Measurements from ENCODE around the gene NPBWR2. TPM values are rescaled to one million over a fixed set of nuclear protein-coding genes. Genes with fewer than 3 reads are reported as not detected.

The NPBWR2 gene
- total RNA-seq, 1 donor from 2014 or later: not detected

DNA sequence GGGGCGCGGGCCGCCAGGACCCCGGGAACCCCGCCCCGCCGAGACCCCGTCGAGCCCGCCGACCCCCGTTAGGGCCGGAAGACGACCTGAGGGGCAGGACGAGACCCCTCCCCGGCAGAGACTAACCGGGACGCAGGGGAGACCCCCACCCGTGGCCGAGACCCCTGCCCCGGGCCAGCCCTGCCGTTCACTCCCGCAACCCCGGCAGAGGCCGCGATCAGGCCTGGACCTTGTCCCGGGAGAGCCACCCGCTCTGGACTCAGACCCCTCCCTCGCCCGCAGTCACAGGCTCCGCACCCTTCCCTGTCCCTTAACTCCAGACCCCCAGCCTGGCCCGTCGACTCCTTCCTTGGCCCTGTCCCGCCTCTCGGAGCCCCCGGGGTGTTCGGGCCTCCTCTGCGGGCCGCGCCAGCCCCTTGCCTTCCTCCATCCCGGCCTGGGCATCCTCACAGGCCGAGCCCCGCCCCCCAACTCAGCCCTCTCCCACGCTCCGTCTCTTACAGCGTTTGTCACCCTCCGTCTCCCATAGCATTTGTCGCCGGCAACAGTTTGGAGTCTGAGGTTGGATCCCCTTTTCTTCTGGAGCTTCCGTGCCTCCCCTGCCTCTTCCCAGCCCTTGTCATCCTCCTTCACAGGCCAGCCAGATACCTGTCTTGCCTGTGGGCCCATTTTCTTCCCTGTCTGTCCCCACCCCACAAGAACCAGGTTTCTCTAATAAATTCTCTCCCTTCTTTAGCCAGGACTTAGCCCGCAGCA is 43.8 kb downstream of the NPBWR2 start:
- intact Hi-C loops (cut with micrococcal nuclease): loop anchor here (1.0 to 10.0 kb wide), 4 partner anchors 15 to 429 kb away; partner anchors contain the start of genes RGS19 and UCKL1

DNA sequence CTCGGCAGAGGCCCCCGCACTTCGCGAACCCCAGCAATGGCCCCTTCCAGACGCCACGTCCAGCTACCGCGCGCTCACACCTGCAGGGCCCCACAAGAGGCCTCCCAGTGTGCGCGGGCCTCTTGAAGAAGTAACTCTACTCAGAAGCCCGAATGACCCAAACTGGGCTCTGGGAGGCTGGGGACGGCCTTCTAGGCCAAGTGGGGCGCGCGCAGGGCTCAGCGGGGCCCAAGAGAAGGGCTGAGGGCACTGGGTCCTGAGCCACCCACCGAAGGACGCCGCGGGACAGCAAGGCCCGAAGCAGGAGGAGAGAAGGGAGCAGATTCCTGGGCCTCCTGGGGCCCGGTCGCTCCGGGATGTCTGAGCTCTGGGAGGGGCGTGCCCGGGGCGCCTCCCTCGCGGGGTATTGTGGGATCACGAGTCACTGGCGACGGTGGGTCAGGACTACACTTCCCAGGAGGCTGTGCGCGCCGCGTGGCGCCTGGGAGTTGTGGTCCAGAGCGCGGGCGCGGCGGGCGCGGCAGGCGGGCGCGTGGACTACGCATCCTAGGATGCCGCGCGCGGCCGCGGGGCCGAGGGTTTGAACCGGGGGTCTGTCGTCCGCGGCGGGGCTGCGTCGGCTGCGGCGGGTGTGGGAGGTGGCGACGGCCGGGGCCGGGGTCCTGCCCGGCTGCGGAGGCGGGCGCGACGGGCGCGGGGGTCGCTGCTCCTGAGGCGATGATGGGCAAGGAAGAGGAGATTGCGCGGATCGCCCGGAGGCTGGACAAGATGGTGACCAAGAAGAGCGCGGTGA is 44.6 kb downstream of the NPBWR2 start, which contains the start of gene TCEA2:
Gene TCEA2 (plus strand): TSS at position 603 of the 793 bp plus-strand sequence. CDS start 115 bp downstream, at position 718.
- Mint-ChIP-seq H3K36me3 (ENCODE audit: low read depth) (no peaks in the 10 kb centered on the region), H3K27me3 (ENCODE audit: low read depth) (no peaks in the 10 kb centered on the region), H3K4me3 (ENCODE audit: low read depth) (peak within 1 kb of the TSS; percentile 89), H3K27ac (peak within 1 kb of the TSS; percentile 88), H3K4me1 (ENCODE audit: low read depth) (peaks cover 46% of the 10 kb centered on the region), H3K9me3 (no peaks in the 10 kb centered on the region)
- intact Hi-C loops (cut with micrococcal nuclease): loop anchor here (1.0 to 10.0 kb wide), 4 partner anchors 16 to 428 kb away; partner anchors contain the start of genes RGS19 and UCKL1
- peak; percentile 93 for DNase-seq (ENCODE audit: low spot score)

More for the DNA sequence above, 43.8 kb downstream of the NPBWR2 start:
- no peaks in the 10 kb centered on the region for H3K36me3 Mint-ChIP-seq (ENCODE audit: low read depth)
- H3K4me1 Mint-ChIP-seq (ENCODE audit: low read depth): peaks cover 47% of the 10 kb centered on the region
- no peak for DNase-seq (ENCODE audit: low spot score)
- peak overlapping the region; percentile 88 for H3K27ac Mint-ChIP-seq
- H3K9me3 Mint-ChIP-seq: no peaks in the 10 kb centered on the region
- peak overlapping the region; percentile 89 for H3K4me3 Mint-ChIP-seq (ENCODE audit: low read depth)
- H3K27me3 Mint-ChIP-seq (ENCODE audit: low read depth): no peaks in the 10 kb centered on the region

DNA sequence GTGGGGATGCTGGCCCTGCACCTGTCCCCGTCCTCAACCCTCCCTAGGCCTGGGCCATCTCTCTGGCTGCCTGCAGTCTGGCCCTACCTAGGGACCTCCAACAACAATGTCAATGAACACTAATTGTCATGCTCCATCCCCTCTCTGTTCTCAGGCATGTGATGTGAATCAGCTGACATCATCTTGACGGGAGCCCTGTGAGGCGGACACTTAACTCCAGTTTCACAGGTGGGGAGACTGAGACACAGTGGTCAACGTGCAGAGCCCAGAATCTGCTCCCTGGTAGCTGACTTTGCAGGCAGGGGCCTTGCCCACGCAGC is 45.1 kb downstream of the NPBWR2 start:
- Mint-ChIP-seq H3K27ac (no peak overlapping the region), H3K4me3 (ENCODE audit: low read depth) (no peak overlapping the region)
- intact Hi-C loops (cut with micrococcal nuclease): loop anchor here (2.0 to 10.0 kb wide), 3 partner anchors 17 to 427 kb away; partner anchors contain the start of genes RGS19 and UCKL1

DNA sequence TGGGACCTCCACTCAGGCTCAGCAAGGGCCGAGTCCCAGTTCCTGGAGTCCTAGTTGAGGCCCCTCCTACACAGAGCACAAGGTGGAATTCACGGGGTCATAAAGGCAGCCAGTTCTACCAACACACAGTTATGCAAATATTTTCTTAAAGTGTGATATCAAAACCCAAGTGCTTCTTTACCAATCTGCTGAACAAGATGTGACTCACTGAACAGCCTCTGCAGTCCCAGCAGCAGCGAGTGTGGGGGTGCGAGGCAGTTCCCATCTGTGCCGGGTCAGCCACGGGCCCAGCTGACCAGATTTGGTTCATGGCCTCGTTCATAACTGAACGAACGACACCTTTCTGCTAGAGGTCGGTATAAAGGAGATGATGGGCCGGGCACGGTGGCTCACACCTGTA is 48.8 kb downstream of the NPBWR2 start:
- Mint-ChIP-seq H3K4me3 (ENCODE audit: low read depth) (peak overlapping the region; percentile 64), H3K27ac (peak overlapping the region; percentile 23), H3K27me3 (ENCODE audit: low read depth) (no peaks in the 10 kb centered on the region)

More for the DNA sequence above, 45.1 kb downstream of the NPBWR2 start:
- no peaks in the 10 kb centered on the region for H3K9me3 Mint-ChIP-seq
- peaks cover 43% of the 10 kb centered on the region for H3K4me1 Mint-ChIP-seq (ENCODE audit: low read depth)
- no peaks in the 10 kb centered on the region for H3K27me3 Mint-ChIP-seq (ENCODE audit: low read depth)
- H3K36me3 Mint-ChIP-seq (ENCODE audit: low read depth): no peaks in the 10 kb centered on the region
- no peak for DNase-seq (ENCODE audit: low spot score)

DNA sequence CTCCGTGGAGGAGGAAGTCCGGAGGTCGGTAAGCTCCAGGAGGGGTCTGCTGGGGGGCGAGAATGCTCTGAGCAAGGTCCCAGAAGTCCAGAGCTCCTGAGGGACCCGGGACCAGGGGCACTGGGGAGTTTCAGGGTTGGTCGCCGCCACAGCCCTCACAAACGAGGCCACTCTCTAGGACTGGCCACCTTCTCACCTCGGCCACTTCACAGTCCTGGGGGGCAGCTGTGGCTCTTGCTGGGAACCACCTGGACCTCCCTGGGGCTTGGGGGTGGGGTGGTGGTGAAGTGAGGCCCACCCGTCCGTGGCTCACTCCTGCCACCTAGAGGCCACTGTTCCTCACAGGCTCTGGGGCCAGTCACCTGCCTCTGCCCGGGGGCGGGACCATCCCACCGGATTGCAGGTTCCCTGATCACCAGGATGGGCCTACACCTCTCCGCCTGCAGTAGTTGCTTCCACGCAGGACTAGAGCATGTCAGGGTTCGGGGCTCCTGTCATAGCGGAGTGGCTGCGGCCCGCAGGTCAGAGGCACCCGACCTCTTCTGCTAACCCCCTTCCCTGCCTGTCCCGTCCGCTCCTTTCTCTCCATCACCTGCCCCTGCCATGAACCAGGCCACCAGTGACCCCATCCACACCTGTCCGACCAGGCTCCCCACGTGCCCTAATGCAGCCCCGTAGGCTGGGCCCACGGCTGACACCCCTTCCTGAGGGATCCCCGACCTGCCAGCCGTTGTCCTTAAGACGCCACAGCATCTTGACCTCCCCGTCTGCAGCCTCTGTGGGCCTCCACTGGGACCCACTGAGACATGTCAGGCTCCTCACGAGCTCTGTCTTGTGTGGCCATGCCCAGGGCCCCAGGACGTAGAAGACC is 49.5 kb downstream of the NPBWR2 start:
- Mint-ChIP-seq H3K27ac (peak overlapping the region; percentile 62), H3K27me3 (ENCODE audit: low read depth) (no peaks in the 10 kb centered on the region), H3K4me1 (ENCODE audit: low read depth) (peaks cover 15% of the 10 kb centered on the region), H3K9me3 (no peaks in the 10 kb centered on the region), H3K4me3 (ENCODE audit: low read depth) (peak overlapping the region; percentile 75), H3K36me3 (ENCODE audit: low read depth) (no peaks in the 10 kb centered on the region)
- intact Hi-C loops (cut with micrococcal nuclease): no loop called here
- DNase-seq (ENCODE audit: low spot score): peak; percentile 69

More for the DNA sequence above, 48.8 kb downstream of the NPBWR2 start:
- Mint-ChIP-seq H3K36me3 (ENCODE audit: low read depth) (no peaks in the 10 kb centered on the region), H3K4me1 (ENCODE audit: low read depth) (peaks cover 15% of the 10 kb centered on the region), H3K9me3 (no peaks in the 10 kb centered on the region)
- intact Hi-C loops (cut with micrococcal nuclease): no loop called here
- no peak for DNase-seq (ENCODE audit: low spot score)

DNA sequence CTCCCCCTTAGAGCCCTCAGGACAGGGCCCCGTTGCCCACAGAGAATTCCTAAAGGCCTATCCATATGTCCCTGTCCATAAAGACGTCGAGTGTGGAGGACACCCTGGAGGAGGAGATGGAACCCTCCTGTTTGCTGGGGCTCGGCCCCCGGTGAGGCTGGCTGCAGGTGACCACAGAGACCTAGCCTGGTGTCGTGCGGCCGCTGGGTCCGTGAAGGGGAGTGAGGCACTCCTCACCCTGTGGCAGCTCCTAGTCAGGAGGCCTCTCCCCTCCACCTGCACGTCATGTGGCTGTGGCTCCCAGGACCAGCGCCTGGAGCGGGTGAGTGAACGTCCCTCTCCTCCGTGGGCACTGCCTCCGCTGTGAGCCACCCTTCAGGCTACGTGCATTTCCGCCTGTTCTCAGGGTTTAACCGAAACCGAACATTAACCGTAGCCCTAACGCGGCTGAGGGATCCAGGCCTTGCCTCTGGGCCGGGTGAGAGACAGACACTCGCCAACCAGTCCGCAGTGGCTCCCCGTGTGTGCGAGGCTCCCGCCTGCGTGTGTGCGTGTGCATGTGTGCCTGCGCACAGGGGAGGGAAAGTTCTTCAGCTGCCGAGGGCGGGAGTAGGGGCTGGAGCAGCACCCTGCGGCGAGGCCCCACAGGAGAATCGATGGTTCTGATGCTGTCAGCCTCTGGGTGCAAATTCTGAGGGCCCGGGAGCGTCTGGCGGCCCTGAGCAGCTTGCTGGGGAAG is 50.3 kb downstream of the NPBWR2 start:
- peak overlapping the region; percentile 75 for H3K4me3 Mint-ChIP-seq (ENCODE audit: low read depth)
- peak overlapping the region; percentile 62 for H3K27ac Mint-ChIP-seq
- intact Hi-C loops (cut with micrococcal nuclease): no loop called here
- peaks cover under 1% of the 10 kb centered on the region for H3K27me3 Mint-ChIP-seq (ENCODE audit: low read depth)
- H3K4me1 Mint-ChIP-seq (ENCODE audit: low read depth): peaks cover 13% of the 10 kb centered on the region
- H3K36me3 Mint-ChIP-seq (ENCODE audit: low read depth): no peaks in the 10 kb centered on the region
- no peaks in the 10 kb centered on the region for H3K9me3 Mint-ChIP-seq
- DNase-seq (ENCODE audit: low spot score): no peak

DNA sequence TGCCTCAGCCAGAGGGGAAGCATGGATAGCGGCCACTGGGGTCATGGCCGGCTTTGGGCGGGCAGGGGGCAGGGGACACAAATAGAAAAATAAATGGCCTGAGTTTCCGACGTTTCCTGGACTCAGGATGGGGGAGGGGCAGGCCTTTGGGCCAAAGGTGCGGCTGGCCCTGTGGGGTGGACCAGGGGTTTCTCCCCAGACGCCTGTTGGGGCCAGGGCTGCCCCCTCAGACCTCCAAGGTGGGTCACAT is 50.8 kb downstream of the NPBWR2 start:
- DNase-seq (ENCODE audit: low spot score): no peak
- intact Hi-C loops (cut with micrococcal nuclease): no loop called here
- H3K9me3 Mint-ChIP-seq: no peaks in the 10 kb centered on the region
- no peak overlapping the region for H3K27ac Mint-ChIP-seq
- H3K36me3 Mint-ChIP-seq (ENCODE audit: low read depth): no peaks in the 10 kb centered on the region
- H3K27me3 Mint-ChIP-seq (ENCODE audit: low read depth): peaks cover 3% of the 10 kb centered on the region
- H3K4me3 Mint-ChIP-seq (ENCODE audit: low read depth): no peak overlapping the region
- peaks cover 11% of the 10 kb centered on the region for H3K4me1 Mint-ChIP-seq (ENCODE audit: low read depth)

DNA sequence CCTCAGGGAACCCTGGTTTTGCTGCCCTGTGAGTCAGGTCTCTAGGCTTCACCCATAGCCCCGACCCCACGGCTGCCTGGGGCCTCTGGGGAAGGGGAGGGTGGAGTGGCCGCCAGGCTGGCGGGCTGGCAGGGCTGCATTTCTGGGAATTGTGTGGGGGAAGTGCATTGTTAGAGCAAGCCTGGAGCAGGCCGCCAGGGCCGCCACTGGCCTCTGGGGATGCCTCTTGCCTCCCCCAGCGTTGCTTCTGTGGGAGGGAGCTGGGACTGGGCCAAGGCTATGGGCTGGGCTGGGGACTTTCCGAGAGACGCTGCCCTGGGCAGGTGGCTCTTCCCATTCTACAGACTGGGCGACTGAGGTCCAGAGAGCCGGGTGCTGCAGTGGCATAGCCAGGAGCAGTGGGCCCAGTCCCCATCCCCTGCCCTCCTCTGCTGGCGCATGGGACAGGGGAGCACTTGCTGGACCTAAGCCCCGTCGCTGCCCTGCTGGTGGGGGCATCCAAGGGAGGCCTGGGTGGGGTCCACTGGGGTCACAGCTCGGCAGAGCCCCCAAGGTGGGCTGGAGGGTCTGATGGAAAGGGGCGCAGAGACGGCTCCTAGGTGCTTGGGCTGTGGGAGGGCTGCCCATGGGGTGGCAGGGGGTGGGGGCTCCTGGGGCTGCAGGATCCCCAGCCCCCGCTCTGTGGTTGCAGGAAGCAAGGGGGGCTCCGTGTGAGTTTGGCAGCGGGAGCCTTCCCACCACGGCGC is 51.3 kb downstream of the NPBWR2 start:
- intact Hi-C loops (cut with micrococcal nuclease): no loop called here
- Mint-ChIP-seq H3K27me3 (ENCODE audit: low read depth) (peaks cover 3% of the 10 kb centered on the region), H3K9me3 (no peaks in the 10 kb centered on the region), H3K4me1 (ENCODE audit: low read depth) (peaks cover 11% of the 10 kb centered on the region), H3K36me3 (ENCODE audit: low read depth) (no peaks in the 10 kb centered on the region), H3K27ac (no peak overlapping the region), H3K4me3 (ENCODE audit: low read depth) (no peak overlapping the region)
- DNase-seq (ENCODE audit: low spot score): no peak

DNA sequence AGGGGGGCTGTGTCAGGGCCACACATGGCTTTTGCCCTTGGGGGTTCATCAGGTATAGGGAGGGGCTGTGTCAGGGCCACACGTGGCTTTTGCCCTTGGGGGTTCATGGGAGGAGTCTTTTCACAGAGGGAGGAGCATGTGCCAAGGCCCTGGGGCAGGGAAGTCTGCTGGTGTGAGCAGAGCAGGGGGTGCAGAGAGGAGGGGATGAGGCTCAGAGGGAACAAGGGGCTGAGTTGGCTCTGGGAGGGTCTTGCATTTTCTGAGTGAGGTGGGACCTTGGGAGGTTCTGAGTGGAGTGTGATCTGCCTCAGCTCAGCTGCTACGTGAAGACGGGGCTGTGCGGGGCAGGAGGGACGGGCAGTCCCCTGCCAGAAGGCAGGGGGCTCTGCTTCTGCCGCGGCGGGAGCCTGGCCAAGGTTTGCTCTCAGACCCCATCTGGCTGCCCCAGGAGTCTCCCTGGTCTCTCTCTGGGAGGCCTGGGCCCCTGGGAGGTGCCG is 51.9 kb downstream of the NPBWR2 start:
- Mint-ChIP-seq H3K27ac (no peak overlapping the region), H3K4me3 (ENCODE audit: low read depth) (no peak overlapping the region), H3K27me3 (ENCODE audit: low read depth) (peaks cover 6% of the 10 kb centered on the region), H3K4me1 (ENCODE audit: low read depth) (peaks cover 11% of the 10 kb centered on the region), H3K36me3 (ENCODE audit: low read depth) (no peaks in the 10 kb centered on the region), H3K9me3 (no peaks in the 10 kb centered on the region)
- intact Hi-C loops (cut with micrococcal nuclease): no loop called here
- no peak for DNase-seq (ENCODE audit: low spot score)

DNA sequence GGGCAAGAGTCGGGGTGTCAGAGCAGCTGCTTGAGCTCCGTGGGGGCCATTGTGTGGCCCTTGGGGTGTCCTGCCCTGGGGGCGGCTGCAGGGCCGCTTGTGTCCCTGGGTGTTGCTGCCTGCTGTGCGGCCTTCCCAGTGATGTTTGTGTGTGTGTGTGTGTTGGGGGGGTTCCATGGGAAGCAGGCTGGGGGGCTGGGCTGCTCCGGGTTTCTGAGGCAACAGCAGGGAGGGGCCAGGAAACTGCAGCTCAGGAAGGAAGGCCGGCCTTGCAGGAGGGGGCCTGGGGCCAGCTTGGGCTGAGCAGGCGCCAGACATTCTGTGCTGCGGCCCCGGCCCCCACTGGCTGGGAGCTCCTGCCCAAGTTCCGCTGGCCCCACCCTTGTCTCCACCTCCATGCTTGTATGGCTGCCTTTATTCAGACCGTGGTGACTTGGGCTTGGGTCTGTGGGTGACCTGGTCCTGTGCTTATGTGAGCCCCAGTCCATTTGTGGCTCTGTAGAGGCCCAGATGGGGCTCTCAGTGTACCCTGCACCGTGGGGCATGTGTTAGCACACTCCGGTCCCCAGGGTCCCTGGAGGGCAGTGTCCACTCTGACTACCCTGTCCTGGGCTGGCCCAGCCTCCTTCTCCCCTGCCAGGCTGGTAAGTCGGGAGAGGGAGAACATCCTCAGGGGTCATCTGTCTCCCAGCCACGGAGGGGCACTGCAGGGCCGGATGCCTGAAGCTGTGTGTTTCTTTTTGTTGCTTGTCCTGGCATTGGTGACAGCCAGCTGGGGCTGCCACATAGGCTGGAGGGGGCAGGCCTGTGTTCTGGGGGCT is 53.3 kb downstream of the NPBWR2 start:
- no peak overlapping the region for H3K27ac Mint-ChIP-seq
- no peaks in the 10 kb centered on the region for H3K9me3 Mint-ChIP-seq
- H3K4me3 Mint-ChIP-seq (ENCODE audit: low read depth): no peak overlapping the region
- H3K36me3 Mint-ChIP-seq (ENCODE audit: low read depth): no peaks in the 10 kb centered on the region
- intact Hi-C loops (cut with micrococcal nuclease): no loop called here
- H3K4me1 Mint-ChIP-seq (ENCODE audit: low read depth): peaks cover 9% of the 10 kb centered on the region
- no peak for DNase-seq (ENCODE audit: low spot score)
- H3K27me3 Mint-ChIP-seq (ENCODE audit: low read depth): peaks cover 7% of the 10 kb centered on the region
